ENCODE results near the gene MTMR2. TPM values are rescaled to one million over a fixed set of nuclear protein-coding genes. Genes with fewer than 3 reads are reported as not detected.
A peak's percentile ranks its signal among the peaks of the same experiment; 100 is the strongest.

The MTMR2 gene
- total and polyA plus RNA-seq, 9 of the 15 experiments (the other 6 are each of a cell fraction or from before 2014, with no cell fraction given): 12.6 to 35.8 (median 25.2) TPM

DNA sequence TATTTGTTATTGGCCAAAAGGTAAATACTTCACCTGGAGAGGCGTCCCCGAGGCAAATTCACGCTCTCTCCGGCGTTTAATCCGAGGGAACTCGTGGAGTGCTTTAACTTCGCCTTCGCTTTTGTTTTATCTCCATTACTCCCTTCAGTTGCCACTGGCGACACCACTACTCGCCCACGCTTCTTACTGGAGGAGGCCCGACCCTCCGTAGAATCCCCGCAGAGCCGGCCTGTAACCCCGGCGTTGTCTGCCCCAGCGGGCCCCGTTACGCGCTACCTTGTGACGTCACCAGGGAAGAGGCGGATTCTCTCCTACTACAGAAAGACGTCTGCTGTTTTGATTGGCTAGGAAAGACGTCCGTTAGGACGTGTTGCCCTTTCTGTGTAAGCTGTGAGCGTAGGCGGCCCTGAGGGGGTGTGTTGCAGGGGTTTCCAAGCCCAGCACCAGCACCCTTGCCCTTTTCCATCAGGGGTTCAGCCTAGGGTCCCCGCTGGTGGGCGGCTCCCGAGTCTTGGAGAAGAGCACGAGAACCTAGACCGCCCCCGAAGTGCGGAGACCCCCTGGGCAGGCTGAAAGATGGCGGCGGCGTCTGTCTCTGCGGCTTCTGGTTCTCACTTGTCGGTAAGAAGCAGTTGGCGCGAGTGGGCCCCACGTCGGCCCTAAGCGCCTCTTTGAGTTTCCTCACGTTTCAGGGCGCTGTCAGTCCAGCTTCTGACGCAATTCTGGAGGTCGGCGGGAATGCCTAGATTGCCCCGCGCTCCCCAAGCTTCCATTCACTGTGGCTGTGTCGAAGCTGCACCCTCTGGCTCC, 133.6 kb downstream of the MTMR2 start, which contains the start of gene CEP57 (continued):
- TF ChIP-seq, protein P1, sequence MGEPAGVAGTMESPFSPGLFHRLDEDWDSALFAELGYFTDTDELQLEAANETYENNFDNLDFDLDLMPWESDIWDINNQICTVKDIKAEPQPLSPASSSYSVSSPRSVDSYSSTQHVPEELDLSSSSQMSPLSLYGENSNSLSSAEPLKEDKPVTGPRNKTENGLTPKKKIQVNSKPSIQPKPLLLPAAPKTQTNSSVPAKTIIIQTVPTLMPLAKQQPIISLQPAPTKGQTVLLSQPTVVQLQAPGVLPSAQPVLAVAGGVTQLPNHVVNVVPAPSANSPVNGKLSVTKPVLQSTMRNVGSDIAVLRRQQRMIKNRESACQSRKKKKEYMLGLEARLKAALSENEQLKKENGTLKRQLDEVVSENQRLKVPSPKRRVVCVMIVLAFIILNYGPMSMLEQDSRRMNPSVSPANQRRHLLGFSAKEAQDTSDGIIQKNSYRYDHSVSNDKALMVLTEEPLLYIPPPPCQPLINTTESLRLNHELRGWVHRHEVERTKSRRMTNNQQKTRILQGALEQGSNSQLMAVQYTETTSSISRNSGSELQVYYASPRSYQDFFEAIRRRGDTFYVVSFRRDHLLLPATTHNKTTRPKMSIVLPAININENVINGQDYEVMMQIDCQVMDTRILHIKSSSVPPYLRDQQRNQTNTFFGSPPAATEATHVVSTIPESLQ (CRISPR knock-in tag; IDR thresholded peaks at IDR 0.05): peak; percentile 53; the same call in 1 of the 2 replicates
- TF ChIP-seq HOXB6 (CRISPR knock-in tag; IDR thresholded peaks at IDR 0.05; ENCODE audit: borderline replicate concordance) (no peak), TCFL5 (CRISPR knock-in tag; conservative IDR thresholded peaks at IDR 0.05) (no peak), MYC (IDR thresholded peaks at IDR 0.05; ENCODE audit: low read depth, low read length) (no peak), MYC (CRISPR knock-in tag; IDR thresholded peaks at IDR 0.05; ENCODE audit: borderline replicate concordance, low read depth) (peak; percentile 33; the same call in 1 of the 2 replicates), MAZ (CRISPR knock-in tag; conservative IDR thresholded peaks at IDR 0.05 in 1 of 2, IDR thresholded peaks at IDR 0.05 in 1 of 2) (peak in 1 of 2 experiments; percentile 43; a peak in 2 of 4 replicates), JUN (IDR thresholded peaks at IDR 0.05; ENCODE audit: borderline replicate concordance, low read depth, low read length) (peak; percentile 72; the same call in 1 of the 2 replicates), JUN (CRISPR knock-in tag; IDR thresholded peaks at IDR 0.05; ENCODE audit: borderline replicate concordance) (0 out of 2 replicates have a peak, but pooled peaks have one; percentile 59)
- TF ChIP-seq, protein P2, sequence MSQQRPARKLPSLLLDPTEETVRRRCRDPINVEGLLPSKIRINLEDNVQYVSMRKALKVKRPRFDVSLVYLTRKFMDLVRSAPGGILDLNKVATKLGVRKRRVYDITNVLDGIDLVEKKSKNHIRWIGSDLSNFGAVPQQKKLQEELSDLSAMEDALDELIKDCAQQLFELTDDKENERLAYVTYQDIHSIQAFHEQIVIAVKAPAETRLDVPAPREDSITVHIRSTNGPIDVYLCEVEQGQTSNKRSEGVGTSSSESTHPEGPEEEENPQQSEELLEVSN (IDR thresholded peaks at IDR 0.05; ENCODE audit: borderline replicate concordance in 1 of 2, extremely low read depth in 1 of 2, insufficient read depth in 1 of 2, insufficient read length in 1 of 2, low read depth in 1 of 2, low read length in 1 of 2, poor library complexity in 1 of 2, severe bottlenecking in 1 of 2): peak; percentile 30 to 38
- TF ChIP-seq, protein P3, sequence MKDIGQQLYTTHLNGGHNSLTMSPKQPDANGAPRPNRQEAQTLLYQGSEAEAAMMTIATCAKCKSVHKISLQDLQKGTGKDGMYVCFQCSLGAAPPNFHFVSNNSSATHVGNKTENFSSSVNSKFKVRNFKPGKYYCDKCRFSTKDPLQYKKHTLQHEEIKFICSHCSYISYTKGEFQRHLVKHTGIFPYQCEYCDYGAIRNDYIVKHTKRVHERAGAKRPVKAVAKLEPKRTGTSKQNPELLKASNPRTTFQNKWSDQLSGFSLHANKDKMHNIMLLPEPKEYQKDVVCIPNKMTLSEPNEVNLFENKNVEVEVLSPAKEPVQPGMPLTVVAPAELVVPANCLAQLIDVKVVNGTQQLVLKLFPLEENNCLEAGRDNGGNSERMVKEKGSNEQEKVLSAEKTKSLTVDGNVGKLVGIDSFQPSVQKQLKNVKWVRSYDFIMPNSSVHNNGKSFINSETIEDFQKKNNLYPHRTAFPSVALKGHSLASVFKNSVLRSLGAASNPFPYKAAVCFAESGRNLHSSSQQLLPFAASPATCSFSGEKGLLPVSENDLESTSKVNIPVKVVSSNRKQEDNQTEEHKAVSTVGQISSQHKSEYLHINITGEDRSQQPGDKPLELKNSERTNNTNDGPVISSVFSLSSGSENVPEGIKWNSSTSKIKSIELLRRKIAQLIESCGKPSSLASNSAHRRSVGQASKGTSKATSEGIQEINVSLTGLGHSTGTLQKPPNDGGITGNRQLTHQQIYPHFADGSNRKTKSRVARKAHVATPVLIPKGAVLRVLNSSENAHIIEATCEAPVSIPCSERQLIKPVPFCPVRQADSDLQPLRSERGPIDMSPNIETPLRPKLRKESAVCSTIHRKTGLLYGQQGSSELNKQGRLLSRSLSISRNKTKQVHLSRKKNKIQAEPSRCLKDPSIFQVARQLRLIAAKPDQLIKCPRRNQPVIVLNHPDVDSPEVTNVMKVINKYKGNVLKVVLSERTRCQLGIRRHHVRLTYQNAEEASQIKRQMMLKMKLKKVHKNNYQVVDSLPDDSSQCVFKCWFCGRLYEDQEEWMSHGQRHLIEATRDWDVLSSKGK (CRISPR knock-in tag; IDR thresholded peaks at IDR 0.05): no peak
- TF ChIP-seq, protein P4, sequence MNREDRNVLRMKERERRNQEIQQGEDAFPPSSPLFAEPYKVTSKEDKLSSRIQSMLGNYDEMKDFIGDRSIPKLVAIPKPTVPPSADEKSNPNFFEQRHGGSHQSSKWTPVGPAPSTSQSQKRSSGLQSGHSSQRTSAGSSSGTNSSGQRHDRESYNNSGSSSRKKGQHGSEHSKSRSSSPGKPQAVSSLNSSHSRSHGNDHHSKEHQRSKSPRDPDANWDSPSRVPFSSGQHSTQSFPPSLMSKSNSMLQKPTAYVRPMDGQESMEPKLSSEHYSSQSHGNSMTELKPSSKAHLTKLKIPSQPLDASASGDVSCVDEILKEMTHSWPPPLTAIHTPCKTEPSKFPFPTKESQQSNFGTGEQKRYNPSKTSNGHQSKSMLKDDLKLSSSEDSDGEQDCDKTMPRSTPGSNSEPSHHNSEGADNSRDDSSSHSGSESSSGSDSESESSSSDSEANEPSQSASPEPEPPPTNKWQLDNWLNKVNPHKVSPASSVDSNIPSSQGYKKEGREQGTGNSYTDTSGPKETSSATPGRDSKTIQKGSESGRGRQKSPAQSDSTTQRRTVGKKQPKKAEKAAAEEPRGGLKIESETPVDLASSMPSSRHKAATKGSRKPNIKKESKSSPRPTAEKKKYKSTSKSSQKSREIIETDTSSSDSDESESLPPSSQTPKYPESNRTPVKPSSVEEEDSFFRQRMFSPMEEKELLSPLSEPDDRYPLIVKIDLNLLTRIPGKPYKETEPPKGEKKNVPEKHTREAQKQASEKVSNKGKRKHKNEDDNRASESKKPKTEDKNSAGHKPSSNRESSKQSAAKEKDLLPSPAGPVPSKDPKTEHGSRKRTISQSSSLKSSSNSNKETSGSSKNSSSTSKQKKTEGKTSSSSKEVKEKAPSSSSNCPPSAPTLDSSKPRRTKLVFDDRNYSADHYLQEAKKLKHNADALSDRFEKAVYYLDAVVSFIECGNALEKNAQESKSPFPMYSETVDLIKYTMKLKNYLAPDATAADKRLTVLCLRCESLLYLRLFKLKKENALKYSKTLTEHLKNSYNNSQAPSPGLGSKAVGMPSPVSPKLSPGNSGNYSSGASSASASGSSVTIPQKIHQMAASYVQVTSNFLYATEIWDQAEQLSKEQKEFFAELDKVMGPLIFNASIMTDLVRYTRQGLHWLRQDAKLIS (CRISPR knock-in tag; IDR thresholded peaks at IDR 0.05): peak; percentile 90
